Ishikawa (cell line): ENCODE measurements around the gene HHIPL1.

Experiments
- EP300 ChIP-seq: IDR thresholded peaks from 2 replicates; pipeline ENCODE4 v1.6.1; 2012; ENCODE audit warnings: borderline replicate concordance
- RAD21 ChIP-seq: IDR thresholded peaks from 2 replicates; pipeline ENCODE4 v1.6.1; 2012; ENCODE audit warnings: low read depth
- YY1 ChIP-seq: IDR thresholded peaks from 2 replicates; pipeline ENCODE4 v1.6.1; 2012; ENCODE audit warnings: low read depth

DNA sequence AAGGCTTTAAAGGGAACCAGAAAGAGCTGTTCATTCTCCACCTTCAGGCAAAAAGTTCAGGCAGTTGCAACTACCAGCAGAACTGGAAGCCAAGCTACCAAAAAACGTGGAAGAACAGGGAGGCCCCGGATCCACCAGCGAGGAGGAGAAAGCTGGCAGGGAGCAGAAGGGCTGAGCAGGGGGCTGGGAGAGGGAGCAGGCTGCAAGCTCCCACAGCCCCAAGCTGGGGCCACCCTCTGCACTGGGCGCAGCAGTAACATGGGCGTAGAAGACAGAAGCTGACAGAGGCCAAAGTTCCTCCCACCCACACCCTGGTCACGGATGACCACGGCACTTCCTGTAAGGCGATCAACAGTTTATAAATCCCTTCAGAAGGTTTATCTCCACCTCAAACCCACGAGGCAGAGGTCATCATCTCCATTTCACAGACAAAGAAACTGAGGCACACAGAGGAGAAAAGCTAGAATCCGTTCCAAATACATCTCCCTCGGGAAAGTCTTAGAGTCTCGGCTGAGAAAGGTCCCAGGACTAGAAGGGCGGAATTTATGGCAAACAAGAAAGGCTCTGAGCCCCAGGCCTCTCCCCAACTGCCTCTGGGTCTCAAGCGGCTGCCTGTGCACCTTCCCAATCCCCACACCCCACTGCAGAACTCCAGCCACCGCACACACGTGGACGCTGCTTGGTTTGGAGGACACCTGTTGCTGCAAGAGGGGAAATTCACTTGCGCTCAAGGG lies 42.7 kb upstream of the HHIPL1 start:
- TF ChIP-seq RAD21 (no peak), EP300 (no peak), YY1 (no peak)
